SK-N-SH treated with all-trans-retinoic acid at 6 μM for 48 hours (cell line): ENCODE results near the gene PKLR.

Source experiments
- ESRRG ChIP-seq: fragments of 250-450 bp; sonication (Bioruptor Pico); IDR thresholded peaks from 2 replicates; pipeline ENCODE4 v1.6.1; 2021; ENCODE audit warnings: mild to moderate bottlenecking
- ZFP3 ChIP-seq: fragments of 250-450 bp; sonication (Bioruptor Pico); IDR thresholded peaks from 2 replicates; pipeline ENCODE4 v1.5.0; 2020; ENCODE audit warnings: mild to moderate bottlenecking, moderate library complexity
- ZNF70 ChIP-seq: fragments of 450-650 bp; formaldehyde crosslinking; IDR thresholded peaks from 2 replicates; pipeline ENCODE4 v1.5.0; 2020; ENCODE audit warnings: mild to moderate bottlenecking, moderate library complexity
- TF ChIP-seq, protein P1 (sequence below): fragments of 250-450 bp; sonication (Bioruptor Pico); IDR thresholded peaks from 2 replicates; pipeline ENCODE4 v1.8.0; 2020; ENCODE audit warnings: mild to moderate bottlenecking, moderate library complexity, borderline replicate concordance
- TF ChIP-seq, protein P2 (sequence below): fragments of 250-450 bp; sonication (Bioruptor Pico); IDR thresholded peaks from 2 replicates; pipeline ENCODE4 v1.5.1; 2021; ENCODE audit warnings: mild to moderate bottlenecking, moderate library complexity
- TF ChIP-seq, protein P3 (sequence below): fragments of 250-450 bp; sonication (Bioruptor Pico); IDR thresholded peaks from 2 replicates; pipeline ENCODE4 v1.5.0; 2020; ENCODE audit warnings: mild to moderate bottlenecking, moderate library complexity

DNA sequence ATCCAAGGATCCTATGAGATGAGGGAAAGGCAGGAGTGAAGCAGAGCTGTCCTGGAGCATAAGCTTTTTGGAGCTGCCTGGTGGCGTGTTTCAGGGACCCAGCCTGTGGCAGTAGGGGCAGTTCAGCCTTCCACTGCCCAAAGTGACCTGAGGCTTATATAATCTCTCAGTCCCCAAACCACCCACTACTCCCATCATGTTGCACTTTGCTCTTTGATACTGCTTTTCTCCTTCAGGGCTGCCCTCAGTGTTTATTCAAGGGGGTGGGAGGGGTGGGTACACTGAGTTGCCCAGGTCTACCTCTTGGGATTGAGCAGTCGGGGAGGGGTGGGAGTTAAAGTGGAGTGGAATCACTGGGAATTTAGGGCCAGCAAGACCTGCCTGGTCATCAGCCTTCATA lies 14.7 kb downstream of the PKLR start:
- TF ChIP-seq ZFP3 (CRISPR knock-in tag) (no peak), ZNF70 (CRISPR knock-in tag) (no peak), ESRRG (CRISPR knock-in tag) (no peak)
- TF ChIP-seq, protein P1, sequence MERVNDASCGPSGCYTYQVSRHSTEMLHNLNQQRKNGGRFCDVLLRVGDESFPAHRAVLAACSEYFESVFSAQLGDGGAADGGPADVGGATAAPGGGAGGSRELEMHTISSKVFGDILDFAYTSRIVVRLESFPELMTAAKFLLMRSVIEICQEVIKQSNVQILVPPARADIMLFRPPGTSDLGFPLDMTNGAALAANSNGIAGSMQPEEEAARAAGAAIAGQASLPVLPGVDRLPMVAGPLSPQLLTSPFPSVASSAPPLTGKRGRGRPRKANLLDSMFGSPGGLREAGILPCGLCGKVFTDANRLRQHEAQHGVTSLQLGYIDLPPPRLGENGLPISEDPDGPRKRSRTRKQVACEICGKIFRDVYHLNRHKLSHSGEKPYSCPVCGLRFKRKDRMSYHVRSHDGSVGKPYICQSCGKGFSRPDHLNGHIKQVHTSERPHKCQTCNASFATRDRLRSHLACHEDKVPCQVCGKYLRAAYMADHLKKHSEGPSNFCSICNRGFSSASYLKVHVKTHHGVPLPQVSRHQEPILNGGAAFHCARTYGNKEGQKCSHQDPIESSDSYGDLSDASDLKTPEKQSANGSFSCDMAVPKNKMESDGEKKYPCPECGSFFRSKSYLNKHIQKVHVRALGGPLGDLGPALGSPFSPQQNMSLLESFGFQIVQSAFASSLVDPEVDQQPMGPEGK (CRISPR knock-in tag), result no peak
- TF ChIP-seq, protein P2, sequence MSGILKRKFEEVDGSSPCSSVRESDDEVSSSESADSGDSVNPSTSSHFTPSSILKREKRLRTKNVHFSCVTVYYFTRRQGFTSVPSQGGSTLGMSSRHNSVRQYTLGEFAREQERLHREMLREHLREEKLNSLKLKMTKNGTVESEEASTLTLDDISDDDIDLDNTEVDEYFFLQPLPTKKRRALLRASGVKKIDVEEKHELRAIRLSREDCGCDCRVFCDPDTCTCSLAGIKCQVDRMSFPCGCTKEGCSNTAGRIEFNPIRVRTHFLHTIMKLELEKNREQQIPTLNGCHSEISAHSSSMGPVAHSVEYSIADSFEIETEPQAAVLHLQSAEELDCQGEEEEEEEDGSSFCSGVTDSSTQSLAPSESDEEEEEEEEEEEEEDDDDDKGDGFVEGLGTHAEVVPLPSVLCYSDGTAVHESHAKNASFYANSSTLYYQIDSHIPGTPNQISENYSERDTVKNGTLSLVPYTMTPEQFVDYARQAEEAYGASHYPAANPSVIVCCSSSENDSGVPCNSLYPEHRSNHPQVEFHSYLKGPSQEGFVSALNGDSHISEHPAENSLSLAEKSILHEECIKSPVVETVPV (CRISPR knock-in tag), result no peak
- TF ChIP-seq, protein P3, sequence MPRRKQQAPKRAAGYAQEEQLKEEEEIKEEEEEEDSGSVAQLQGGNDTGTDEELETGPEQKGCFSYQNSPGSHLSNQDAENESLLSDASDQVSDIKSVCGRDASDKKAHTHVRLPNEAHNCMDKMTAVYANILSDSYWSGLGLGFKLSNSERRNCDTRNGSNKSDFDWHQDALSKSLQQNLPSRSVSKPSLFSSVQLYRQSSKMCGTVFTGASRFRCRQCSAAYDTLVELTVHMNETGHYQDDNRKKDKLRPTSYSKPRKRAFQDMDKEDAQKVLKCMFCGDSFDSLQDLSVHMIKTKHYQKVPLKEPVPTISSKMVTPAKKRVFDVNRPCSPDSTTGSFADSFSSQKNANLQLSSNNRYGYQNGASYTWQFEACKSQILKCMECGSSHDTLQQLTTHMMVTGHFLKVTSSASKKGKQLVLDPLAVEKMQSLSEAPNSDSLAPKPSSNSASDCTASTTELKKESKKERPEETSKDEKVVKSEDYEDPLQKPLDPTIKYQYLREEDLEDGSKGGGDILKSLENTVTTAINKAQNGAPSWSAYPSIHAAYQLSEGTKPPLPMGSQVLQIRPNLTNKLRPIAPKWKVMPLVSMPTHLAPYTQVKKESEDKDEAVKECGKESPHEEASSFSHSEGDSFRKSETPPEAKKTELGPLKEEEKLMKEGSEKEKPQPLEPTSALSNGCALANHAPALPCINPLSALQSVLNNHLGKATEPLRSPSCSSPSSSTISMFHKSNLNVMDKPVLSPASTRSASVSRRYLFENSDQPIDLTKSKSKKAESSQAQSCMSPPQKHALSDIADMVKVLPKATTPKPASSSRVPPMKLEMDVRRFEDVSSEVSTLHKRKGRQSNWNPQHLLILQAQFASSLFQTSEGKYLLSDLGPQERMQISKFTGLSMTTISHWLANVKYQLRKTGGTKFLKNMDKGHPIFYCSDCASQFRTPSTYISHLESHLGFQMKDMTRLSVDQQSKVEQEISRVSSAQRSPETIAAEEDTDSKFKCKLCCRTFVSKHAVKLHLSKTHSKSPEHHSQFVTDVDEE (CRISPR knock-in tag), result no peak
